ENCODE results near the gene TMEM266.

TMEM266 gene

DNA sequence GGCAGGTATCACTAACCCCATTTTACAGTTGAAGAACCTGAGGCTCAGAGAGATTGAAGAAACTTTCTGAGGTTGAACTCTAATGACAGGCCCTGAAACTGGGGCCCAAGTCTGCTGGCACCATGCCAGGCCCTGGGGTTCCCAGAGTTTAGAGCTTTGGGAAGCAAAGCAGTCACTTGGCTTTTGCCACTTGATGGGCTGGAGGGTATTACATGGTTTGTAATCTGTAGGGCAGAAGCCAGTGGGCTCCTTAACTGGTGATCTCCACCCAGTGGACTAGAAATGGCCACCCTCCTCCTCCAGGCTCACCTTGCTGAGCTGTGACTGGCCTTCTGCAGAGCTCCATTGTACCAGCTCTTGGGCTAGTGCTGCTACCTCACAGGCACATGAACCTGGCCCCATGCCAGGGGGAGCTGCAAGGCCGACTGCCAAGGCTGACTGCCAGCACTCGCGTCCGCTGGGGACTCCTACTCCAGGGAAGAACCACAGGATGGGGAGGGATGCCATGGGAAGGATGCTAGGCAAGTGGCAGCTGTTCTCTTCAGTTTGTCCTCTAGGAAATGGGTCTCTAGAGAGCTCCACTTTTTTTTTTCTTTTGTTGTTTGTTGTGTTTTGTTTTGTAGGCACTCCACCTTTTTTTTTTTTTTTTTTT lies 146.7 kb downstream of the TMEM266 start:
- DNase-seq: no peak

DNA sequence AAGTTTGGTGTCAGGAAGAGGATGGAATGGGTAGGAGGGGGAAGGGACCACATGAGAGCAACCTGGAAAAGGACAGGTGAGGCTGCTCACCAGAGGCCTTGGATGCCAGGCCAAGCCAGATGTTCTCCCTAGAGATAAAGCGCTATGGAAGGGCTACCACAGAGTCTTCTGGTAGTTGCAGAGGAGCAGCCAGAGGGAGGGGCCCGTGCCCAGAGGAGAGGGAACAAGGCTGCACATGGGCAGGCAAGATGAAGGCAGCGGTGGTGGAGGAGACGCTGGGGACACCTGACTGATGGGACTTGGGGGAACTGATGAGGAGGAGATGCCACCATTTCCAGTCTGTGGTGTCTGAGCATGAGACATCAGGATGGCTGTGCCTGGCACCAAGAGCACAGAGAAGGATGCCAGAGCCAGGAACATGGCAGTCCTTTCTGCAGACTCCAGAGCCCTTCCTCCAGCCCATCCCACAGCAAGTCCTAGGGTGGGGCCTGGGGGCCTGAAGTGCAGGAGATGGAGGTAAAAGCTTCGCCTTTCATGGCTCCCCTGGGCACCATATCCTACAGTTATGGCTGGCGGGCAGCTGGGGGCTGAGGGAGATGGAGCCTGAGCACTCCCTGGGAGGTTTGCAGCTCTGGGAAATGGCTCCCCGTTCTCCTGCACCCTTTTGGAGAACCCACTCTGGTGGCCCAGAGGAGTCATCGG lies 148.4 kb downstream of the TMEM266 start:
- DNase-seq: no peak

DNA sequence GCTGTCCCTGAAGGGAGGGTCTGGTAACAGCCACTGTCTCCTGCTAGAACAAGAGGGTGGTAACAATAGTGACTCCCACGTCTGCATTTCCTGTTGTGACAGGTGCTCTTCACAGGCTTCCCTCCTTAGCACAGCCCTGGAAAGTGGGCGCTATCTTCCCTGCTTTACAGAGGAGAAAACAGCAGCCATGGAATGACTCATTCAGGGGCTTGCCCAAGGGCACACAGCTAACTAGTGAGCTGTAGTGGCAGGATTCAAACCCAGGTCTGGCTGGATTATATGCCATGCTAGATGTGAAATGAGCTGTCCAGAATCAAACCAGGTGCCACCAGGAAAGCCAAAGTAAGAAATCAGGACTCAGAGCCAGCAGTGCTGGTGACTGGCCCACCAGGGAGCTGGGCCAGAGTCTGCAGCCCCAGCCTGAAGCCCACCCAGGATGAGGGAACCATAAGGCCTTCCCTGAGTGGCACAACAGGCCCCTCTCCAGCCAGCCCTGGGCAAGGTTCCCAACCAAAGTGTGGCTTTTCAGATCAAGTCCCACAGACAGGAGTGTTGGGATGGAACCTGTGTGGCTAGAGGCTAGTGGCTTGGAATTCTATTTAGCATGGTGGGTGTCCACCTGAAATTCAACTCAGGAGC lies 149.1 kb downstream of the TMEM266 start:
- DNase-seq: no peak

DNA sequence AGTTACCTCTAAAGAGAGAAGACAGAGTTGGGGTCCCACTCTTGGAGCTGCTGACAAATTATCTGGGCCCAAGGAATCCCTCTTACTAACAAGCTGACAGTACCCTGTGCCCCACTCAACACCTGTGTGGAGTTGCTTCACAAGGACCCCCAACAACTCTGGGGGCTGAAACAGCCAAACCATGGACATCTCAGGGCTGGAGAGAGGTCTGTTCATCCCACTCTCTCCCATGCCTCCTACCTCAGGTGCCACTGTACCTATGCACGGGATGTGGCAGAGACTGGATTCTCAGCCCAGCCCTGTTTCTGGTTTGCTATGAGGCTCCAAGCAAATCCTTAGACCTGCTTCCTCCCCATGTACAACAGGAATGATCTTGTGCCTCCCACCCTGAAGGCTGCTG lies 149.7 kb downstream of the TMEM266 start:
- no peak for DNase-seq

DNA sequence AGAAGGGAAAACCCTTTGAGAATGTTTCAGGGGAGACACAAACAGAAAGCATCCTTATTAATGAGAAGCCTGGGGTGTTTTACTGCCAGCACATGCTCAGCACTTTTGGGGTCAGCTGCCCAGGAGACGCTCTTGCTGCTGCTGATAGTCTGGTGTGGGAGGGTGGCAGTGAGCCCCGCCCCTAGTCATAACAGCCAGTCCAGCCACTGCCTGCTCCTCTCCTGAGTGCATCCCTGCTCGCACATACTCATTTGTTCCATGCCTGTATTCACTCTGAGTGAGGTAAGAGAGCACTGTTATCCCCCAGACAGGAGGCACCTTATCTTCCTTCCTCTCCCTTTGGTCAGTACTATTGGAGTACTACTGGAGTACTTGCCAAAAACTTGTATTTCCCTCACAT lies 150.2 kb downstream of the TMEM266 start:
- DNase-seq: no peak

DNA sequence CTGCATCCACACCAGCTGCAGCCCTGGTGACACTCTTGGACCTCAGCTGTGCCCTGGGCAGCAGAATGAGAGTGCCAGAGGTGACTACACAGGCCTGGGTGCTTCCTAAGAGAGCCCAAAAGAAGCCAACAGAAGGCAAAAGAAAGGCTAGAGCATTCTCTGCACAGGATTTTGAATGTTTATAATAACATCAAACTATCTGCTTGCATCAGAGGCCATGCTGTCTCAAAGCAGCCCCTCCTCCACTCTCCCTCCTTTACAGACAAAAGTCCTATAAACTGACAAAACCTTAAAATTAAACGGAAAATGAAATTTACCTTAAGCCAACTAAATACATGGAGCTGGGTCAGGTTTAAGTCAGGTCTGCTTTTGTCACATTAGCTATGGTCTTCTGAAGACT lies 155.8 kb downstream of the TMEM266 start:
- DNase-seq: no peak

DNA sequence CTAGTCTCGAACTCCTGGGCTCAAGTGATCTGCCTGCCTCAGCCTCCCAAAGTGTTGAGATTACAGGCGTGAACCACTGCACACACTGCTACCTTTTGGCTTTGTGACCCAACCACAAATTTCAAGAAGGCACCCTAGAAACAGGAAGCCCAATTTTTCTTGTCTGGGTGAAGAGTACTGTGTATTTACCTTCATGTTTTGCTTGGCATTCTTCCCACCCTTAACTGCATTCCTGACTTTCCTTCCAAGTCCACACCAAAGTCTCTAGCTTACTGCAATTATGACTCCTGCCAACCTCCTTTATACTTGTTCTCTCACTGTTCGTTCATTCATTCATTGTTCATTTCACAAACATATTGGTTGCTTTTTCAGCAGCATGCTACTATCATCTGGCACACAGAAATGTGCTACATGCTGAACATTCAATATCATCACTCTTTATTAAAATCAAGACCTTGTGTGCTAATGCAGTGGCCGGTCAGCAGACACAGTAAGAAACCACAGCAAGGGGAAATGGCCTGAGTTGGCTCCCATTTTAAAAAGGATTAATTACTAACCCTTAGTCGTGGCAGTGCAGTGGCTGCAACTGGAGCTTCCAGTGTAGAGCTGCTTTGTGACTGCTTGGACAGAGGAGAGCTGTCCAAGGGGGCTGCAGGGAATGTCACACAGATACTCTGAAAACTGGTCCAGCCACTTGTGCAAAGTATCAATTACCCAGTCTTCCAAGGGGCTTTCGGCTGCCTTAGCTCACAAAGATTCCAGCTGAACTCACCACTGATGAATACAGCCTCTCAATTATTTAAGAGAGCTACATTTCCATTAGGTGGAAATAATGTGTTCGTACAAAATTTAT lies 157.5 kb downstream of the TMEM266 start:
- DNase-seq: no peak

DNA sequence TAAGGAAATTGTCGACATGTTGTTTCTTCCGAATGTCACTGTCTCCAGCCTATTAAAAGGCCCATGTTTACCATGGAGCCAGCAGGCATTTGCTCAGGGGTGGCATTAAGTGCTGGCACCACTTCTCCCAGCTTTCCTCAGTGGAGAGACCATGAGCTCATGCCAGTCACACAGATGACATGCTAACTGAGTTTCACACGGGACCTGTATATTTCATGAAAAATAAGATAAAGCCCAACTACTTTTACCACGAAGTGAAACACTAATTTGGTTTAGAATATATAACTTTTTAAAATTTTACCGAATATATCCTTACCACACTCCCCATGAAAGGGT lies 158.1 kb downstream of the TMEM266 start:
- no peak for DNase-seq

DNA sequence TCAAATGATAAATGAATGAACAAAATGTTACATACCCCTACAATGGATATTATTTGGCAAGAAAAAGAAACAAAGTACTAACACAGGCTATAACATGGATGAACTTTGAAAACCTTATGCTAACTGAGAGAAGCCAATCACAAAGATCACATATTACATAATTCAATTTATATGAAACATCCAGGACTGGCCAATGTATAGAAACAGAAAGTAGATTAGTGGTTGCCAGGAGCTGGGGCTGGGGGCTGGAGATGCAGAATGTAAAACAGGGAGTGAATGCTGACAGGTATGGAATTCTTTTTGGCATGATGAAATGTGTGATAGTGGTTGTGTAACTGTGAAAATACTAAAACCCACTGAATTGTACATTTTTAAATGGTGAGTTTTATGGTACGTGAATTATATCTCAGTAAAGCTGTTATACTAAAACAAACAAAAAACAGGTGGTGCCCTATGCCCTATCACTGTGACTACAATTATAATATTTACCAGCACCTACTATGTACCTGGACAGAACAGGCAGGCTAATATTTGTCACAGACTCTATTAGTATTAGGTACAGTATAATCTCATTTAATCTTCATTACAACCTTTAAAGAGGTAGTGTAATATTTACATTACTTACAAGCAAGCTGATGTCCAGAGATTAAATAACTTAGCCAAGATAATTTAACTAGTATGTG lies 161.4 kb downstream of the TMEM266 start:
- DNase-seq: no peak

DNA sequence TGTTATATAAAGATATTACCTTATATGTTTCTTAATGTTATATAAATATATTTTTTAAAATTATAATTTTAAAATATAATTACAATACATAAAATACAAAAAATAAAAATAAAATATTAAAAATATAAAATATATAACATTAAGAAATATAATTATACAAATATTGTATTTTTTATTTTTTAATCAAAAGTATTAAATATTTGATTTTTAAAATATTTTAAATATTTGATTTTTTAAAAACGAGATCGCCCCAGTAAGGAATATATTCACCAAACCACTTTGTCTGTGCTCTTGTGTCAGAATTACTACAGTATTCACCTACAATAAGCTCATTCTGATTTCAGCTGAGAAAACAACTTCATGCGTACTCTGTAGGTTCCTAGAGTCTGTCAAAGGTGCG lies 162.4 kb downstream of the TMEM266 start:
- no peak for DNase-seq

DNA sequence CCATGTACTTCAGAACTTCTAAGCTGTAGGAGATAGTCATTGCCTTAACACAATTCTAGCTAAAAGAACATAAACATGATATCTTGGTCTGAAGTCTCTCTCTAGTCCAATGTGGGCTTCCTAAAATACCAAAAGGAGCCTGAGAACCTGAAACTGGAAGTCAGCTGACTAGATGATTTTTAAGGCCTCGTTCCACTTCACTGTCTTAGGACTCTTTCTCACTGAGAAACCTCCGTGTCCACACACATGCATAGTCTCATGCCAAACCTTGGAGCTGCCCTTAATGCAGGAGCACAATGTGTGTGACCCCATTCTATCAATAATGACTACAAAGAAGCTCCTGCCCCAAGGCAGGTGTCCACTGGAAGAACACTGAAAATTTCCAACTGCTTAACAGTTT lies 163.7 kb downstream of the TMEM266 start:
- DNase-seq: no peak

DNA sequence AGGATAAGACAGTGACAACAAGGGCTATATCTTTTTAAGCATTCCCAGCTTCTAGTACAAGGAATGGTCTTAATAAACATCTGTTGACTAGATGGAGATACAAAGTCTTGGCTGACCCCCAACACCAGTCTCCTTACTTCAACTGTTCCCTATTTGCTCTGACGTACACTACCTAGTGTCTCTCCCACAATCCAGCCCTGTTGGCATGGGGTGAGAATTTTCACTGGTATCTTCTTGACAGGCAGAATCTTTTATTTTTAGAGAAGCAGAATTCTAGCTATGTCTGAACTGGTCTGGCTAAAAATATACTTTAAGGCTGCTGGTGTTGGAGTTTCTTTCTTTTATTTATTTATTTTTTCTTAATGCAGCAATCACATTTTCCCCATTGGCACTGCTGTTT lies 169.5 kb downstream of the TMEM266 start:
- DNase-seq: no peak

DNA sequence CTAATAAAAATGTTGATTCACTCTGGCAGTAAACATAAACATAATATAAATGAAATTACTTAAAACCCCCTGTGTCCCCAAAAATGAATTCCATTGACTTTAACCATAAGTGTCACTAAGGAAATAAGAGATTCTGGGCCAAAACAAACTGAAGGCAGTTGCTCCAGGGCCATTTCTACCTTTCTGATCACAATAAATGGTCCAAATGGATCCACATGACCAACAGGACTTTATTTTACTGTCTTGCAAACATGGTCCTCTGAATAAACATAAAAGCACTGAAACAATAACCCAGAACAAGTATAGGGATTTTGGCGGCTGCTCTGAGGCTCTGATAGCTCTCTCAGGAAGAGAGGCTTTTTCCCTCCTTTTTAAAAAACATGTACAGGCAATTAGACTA lies 174.1 kb downstream of the TMEM266 start:
- no peak for DNase-seq

DNA sequence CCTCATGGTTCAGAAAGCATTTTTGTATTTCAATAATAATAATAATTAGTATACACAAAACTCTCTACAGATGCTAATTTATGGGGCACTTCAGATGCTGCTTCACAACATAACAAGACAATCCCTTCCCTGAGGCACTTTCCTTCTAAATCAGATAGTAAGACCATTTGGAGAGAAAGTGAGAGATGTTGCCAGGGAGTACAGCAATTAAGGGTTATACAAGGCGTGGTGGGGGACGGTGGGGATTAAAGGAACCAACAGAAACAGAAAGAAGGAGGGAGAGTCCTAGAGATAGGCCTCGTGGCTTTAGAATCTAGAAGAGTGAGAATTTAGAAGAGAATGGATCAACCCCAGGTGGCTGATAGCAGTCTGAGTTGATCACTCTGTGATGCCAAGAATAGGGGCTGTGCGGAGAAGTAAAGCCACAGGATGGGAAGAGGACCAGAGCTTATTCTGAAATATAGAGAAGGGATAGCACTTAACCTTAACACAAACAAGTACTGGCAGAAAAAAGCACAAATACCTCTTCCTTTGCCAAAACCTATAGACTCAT lies 174.6 kb downstream of the TMEM266 start:
- no peak for DNase-seq

DNA sequence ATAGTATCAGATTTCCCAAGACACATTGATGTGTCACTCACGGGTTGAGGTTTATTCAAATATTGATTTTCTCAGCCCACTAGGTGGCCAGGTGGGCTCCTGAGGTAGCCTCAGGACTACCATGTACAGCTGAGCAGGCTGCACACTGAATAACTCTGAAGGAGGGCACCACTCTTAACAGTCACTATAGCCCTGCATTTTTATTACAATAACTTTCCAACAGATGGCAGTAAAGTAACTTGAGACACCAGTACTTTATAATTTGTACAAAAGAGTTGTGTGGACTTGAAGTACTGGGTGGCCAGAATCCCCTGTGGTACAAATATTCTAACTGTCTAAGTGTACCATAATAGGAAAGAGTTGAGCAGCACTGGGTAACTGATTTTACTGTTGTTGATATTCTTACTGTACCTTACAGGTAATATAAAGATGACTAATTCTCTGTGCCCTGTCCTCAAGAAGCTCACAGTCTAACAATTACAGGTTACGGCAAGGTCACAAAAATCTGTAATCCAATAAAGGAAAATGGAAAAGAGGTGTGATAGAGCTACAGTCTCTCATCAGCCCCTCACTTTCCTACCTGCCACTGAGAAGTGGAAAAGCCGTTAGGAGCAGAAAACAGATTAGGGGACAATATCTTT lies 175.5 kb downstream of the TMEM266 start:
- peak; percentile 47 for DNase-seq

DNA sequence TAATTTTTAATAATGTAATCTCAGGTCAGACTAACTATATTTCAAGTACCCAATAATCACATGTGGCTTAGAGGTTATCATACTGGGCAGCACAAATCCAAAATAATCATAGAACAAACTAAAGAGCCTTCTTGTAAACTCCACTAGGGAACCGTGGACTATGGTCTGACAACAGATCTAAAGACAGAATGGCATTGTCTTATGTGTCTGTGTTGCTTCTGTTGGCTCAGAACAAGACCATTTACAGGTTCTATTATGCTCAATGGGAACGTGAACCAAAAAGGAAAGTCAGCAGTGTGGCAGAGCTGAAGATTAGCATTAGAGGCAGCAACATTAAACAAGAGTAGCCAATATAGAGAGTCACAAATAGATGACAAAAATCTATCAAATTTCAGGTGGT lies 176.6 kb downstream of the TMEM266 start:
- DNase-seq: no peak

DNA sequence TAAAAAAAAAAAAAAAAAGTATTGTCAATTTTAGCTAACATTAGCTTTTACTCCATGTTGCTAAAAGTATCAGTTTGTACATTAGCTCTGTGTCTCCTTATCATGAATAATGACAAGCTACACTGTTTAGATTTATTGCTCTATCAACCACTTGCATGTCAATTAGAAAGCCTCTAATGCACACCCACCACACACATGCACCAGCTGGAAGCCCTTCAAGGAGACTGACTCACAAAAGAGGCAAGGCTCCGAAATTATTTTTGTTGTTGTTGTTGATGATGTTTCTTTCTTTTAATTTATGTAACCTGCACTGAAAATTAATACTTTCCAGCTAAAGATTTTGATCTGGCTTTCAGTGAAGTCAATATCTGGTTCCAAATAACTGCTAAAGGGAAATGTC lies 180.0 kb downstream of the TMEM266 start:
- DNase-seq: no peak

DNA sequence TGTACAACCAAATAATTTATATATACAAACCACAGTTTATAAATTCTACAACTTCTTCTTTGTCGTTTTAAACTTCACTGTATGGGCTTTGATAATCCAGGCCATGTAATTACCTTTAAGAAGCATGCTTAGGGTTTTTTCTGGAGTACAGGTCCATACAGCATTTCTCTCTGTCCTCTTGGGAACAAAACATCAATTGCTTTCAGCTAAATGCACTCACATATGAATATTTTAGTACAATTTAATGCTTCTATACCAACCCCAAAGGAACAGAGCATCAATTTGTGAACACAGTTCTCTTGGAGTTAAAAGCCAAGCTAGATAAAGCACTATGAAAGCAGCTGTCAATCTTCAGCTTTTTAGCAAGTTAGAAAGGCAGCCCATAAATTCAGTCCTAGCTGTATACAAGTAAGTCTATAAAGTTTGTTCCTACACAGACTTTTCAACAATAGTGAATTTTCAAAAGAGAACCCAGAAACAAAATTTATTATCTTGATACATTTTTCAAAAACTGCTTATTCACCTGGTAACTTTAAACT lies 185.4 kb downstream of the TMEM266 start:
- DNase-seq: no peak

DNA sequence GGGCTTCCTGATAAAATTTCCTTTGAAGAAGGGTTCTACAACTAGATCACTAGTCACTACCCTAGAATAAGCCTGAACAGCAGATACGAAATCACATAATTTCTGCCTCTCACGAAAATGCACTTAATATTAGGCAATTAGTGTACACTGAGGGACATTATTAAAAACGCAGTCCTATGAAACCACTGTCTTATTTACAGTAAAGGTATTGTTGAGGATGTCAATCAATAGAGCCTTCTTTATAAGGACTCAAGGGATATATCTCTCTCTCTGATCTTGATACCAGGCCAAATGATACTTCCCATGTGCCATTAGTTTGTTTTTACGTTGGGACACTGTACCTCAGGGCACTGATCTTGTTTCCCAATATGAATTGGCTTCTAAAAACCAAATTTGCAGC lies 191.9 kb downstream of the TMEM266 start:
- DNase-seq: no peak

DNA sequence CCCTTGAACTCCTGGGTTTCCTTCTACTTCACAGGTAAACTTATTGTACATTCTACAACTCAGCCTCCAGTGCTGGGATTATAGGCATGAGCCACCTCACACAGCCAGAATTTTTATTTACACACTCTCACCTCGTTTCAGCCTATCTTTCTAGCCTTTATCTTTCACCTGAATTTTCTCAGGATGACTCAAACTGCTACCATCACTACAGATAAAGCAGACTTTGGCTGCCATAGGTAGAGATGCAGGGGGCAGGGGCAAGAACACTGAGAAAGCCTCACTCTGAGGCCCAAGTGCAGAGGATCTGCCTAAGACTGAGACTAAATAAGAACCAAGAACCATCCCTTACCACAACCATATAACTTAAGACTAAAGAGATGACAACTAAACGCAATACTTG lies 192.5 kb downstream of the TMEM266 start:
- peak; percentile 10 for DNase-seq

DNA sequence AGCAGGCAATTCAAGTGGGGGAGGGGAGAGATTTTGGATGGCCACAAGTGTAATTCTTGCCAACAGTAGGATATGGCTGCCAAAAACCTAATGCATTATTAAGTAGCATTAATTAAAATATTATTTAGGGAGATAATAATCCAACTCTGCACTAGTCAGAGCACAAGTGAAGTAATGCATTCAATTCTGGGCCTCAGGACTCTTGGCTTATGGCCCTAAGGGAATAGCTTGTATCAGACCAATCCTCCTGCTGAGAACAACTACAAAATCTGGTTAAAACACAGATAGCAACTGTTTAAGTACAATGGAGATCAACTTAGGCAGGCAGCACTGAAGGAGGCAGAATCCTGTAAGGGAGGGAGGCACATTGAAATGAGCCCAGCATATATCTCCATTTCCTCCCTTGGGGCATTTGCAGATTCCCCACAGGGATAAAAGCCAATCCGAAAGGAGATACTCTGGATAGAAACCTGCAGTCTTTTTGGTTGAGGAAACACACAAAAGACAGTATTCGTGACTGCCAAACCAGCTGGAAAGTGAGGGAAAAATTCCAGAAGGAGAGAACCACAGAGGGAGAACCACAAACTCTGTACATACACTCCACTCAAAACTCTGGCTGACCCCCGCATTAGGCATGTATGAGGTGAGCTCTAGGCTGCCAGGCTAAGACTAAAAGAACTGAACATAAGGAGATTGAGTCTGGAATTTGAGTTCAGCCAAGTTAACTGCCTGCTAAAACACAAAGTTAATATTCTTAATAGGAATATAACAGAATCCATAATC lies 194.1 kb downstream of the TMEM266 start:
- DNase-seq: no peak
